IMR-90 (cell line): Measurements from ENCODE around the gene FMN1. TPM values are rescaled to one million over a fixed set of nuclear protein-coding genes. Genes with fewer than 3 reads are reported as not detected.

Experiments used
- ATAC-seq: fragments of 200-7000 bp; cut with Tn5 transposase; 2 replicates; pipeline ENCODE4 v1.9.1; 2020; ENCODE audit warnings: low read depth, mild to moderate bottlenecking, moderate library complexity
- BruUV-seq: library from RNA; stranded (reverse); fragments of 400-500 nt; replicated peaks from 2 replicates; lab custom pipeline; 2021; lab: Mats Ljungman, UMichigan
- CTCF ChIA-PET: fragments of 300-600 bp; formaldehyde crosslinking; extraction: SDS; loops from one replicate; lab custom pipeline; 2021; ENCODE audit warnings: antibody characterized with exemption; lab: Yijun Ruan, JAX
- POLR2A ChIA-PET: fragments of 300-600 bp; sonication (Branson Sonifier 250); formaldehyde crosslinking; loops from one replicate; lab custom pipeline; 2022; ENCODE audit warnings: antibody characterized with exemption; ENCODE audit not compliant: unreplicated experiment; lab: Charles Lee
- DNase-seq: peaks from one replicate; pipeline ENCODE4 v3.0.0; 2013
- H2AFZ ChIP-seq: replicated peaks from 2 replicates; pipeline ENCODE3; 2013; ENCODE audit warnings: low read length, mild to moderate bottlenecking; ENCODE audit not compliant: poor library complexity
- H2AK5ac ChIP-seq: 2 replicates; pipeline ENCODE4 v1.6.1; 2013; ENCODE audit warnings: low read depth, low read length, inconsistent platforms
- H2AK9ac ChIP-seq: replicated peaks from 2 replicates; pipeline ENCODE3; 2013; ENCODE audit warnings: mild to moderate bottlenecking, low read depth, low read length, moderate library complexity; ENCODE audit not compliant: poor library complexity
- H2BK120ac ChIP-seq: 2 replicates; pipeline ENCODE4 v1.6.1; 2013; ENCODE audit warnings: low read depth, low read length, inconsistent platforms
- H2BK15ac ChIP-seq: 3 replicates; pipeline ENCODE4 v1.6.1; 2013; ENCODE audit warnings: low read depth, low read length, inconsistent platforms
- H2BK20ac ChIP-seq: 2 replicates; pipeline ENCODE4 v1.6.1; 2013; ENCODE audit warnings: low read depth, mild to moderate bottlenecking, inconsistent platforms, low read length, moderate library complexity
- H2BK5ac ChIP-seq: 2 replicates; pipeline ENCODE4 v1.6.1; 2013; ENCODE audit warnings: mild to moderate bottlenecking, low read depth, low read length, inconsistent platforms; ENCODE audit not compliant: poor library complexity, severe bottlenecking
- H3K14ac ChIP-seq: replicated peaks from 2 replicates; pipeline ENCODE4 v1.6.1; 2013; ENCODE audit warnings: low read depth, low read length, inconsistent platforms
- H3K18ac ChIP-seq: 2 replicates; pipeline ENCODE4 v1.6.1; 2013; ENCODE audit warnings: low read depth, low read length, control low read depth
- H3K23ac ChIP-seq: 2 replicates; pipeline ENCODE4 v1.6.1; 2013; ENCODE audit warnings: low read depth, low read length, inconsistent platforms
- H3K27ac ChIP-seq: 2 replicates; pipeline ENCODE4 v1.5.1; 2013; ENCODE audit warnings: mild to moderate bottlenecking, control low read depth, low read length; ENCODE audit not compliant: insufficient read depth
- H3K27me3 ChIP-seq: 2 replicates; pipeline ENCODE4 v1.6.1; 2013; ENCODE audit warnings: low read length; ENCODE audit not compliant: control insufficient read depth, insufficient read depth
- H3K36me3 ChIP-seq: 2 replicates; pipeline ENCODE4 v1.6.1; 2013; ENCODE audit warnings: low read length, mixed read lengths; ENCODE audit not compliant: control insufficient read depth, insufficient read depth
- H3K4ac ChIP-seq: 2 replicates; pipeline ENCODE4 v1.6.1; 2013; ENCODE audit warnings: low read depth, low read length, inconsistent platforms
- H3K4me1 ChIP-seq: 2 replicates; pipeline ENCODE4 v1.6.1; 2013; ENCODE audit warnings: low read length, mixed read lengths; ENCODE audit not compliant: control insufficient read depth, insufficient read depth
- H3K4me2 ChIP-seq: 2 replicates; pipeline ENCODE4 v1.6.1; 2013; ENCODE audit warnings: low read depth, mild to moderate bottlenecking, control low read depth, low read length, moderate library complexity
- H3K4me3 ChIP-seq: 2 replicates; pipeline ENCODE4 v1.5.1; 2013; ENCODE audit warnings: low read depth, mild to moderate bottlenecking, control low read depth, low read length, moderate library complexity; ENCODE audit not compliant: insufficient read depth
- H3K56ac ChIP-seq: 2 replicates; pipeline ENCODE4 v1.6.1; 2013; ENCODE audit warnings: low read length, inconsistent platforms; ENCODE audit not compliant: insufficient read depth; ENCODE audit errors: extremely low read depth
- H3K79me1 ChIP-seq, 2 experiments: 2 replicates each; pipeline ENCODE4 v1.6.1; 2013; ENCODE audit warnings: low read length in 2 of 2, inconsistent platforms in 1 of 2, low read depth in 1 of 2
- H3K9ac ChIP-seq: 2 replicates; pipeline ENCODE4 v1.6.1; 2013; ENCODE audit warnings: low read depth, low read length, control low read depth
- H3K9me1 ChIP-seq: 2 replicates; pipeline ENCODE4 v1.6.1; 2013; ENCODE audit warnings: low read length, inconsistent platforms; ENCODE audit not compliant: insufficient read depth
- H3K9me3 ChIP-seq: 2 replicates; pipeline ENCODE4 v1.6.1; 2013; ENCODE audit warnings: low read length; ENCODE audit not compliant: control insufficient read depth, insufficient read depth
- H4K20me1 ChIP-seq: 2 replicates; pipeline ENCODE4 v1.6.1; 2013; ENCODE audit warnings: low read length, inconsistent platforms; ENCODE audit not compliant: insufficient read depth
- H4K5ac ChIP-seq: 2 replicates; pipeline ENCODE4 v1.6.1; 2013; ENCODE audit warnings: mild to moderate bottlenecking, low read depth, low read length, control low read depth
- H4K8ac ChIP-seq, 2 experiments: 2 replicates each; pipeline ENCODE4 v1.6.1; 2013; ENCODE audit warnings: low read depth in 2 of 2, low read length in 2 of 2, control low read depth in 1 of 2, inconsistent platforms in 1 of 2
- H4K91ac ChIP-seq: 2 replicates; pipeline ENCODE4 v1.6.1; 2013; ENCODE audit warnings: low read depth, low read length, inconsistent platforms; ENCODE audit not compliant: insufficient read depth
- RCOR1 ChIP-seq: IDR thresholded peaks from 2 replicates; pipeline ENCODE4 v1.6.1; 2012; ENCODE audit warnings: mild to moderate bottlenecking, low read length, improper control_type of control experiment; ENCODE audit not compliant: insufficient replicate concordance
- WGBS, 2 experiments: methylation state at CpG; one replicate each; pipeline versions ENCODE4 v1.1.5 to v1.1.7; 2013; ENCODE audit warnings: missing lambda C conversion rate in 2 of 2; ENCODE audit not compliant: insufficient read length in 1 of 2; ENCODE audit errors: extremely low coverage in 2 of 2; 5-methylcytosine and 5-hydroxymethylcytosine counted together
- dilution Hi-C: fragments of 300-500 bp; cut with HindIII; formaldehyde crosslinking; loops from one replicate; pipeline ENCODE4 v1.14.3; 2018; ENCODE audit warnings: low sequenced_read_pairs; ENCODE audit not compliant: unreplicated experiment
- in situ Hi-C: fragments of 300-500 bp; cut with MboI; formaldehyde crosslinking; loops from 3 replicates; pipeline ENCODE4 v1.14.3; 2019; ENCODE audit warnings: low sequenced_read_pairs, inconsistent platforms, mixed read lengths
- intact Hi-C: fragments of 100-400 bp; cut with micrococcal nuclease; formaldehyde crosslinking; loops from 2 replicates; pipeline ENCODE4 v1.10.0; 2022
- polyA plus RNA-seq, 3 experiments: library from polyadenylated mRNA; depleted of rRNA; stranded (reverse); fragments of >200 nt; gene quantifications; 2 replicates each; pipeline ENCODE4 v1.2.3, GENCODE V29; 2012; ENCODE audit warnings: low replicate concordance in 1 of 3
- total RNA-seq: library from RNA; depleted of rRNA; stranded (reverse); fragments of >200 nt; gene quantifications from 2 replicates; pipeline ENCODE4 v1.2.3, GENCODE V29; 2012
- TF ChIP-seq, protein P1 (sequence below): fragments of 150-350 bp; IDR thresholded peaks from 2 replicates; pipeline ENCODE4 v1.6.1; 2017; ENCODE audit warnings: mild to moderate bottlenecking, antibody characterized with exemption, low read length, low read depth
- TF ChIP-seq, protein P2 (sequence below): fragments of 150-350 bp; IDR thresholded peaks from 2 replicates; pipeline ENCODE4 v1.6.1; 2016; ENCODE audit warnings: low read depth, mild to moderate bottlenecking, low read length, moderate library complexity, borderline replicate concordance

Gene FMN1
- total and polyA plus RNA-seq, 2 of the 4 experiments (the other 2 are of a cell fraction): 7.3 to 17.6 TPM

- DNase-seq: no peak
- dilution Hi-C loops (no loop called here), intact Hi-C loops (no loop called here), in situ Hi-C loops (no loop called here)
- Histone ChIP-seq H2BK5ac (peak overlapping the region; percentile 99), H2AK9ac (no peak overlapping the region), H3K4ac (peak overlapping the region; percentile 98), H3K14ac (peak overlapping the region; percentile 87), H3K27ac (peak overlapping the region; percentile 38; the same call in 1 of the 2 replicates), H3K9me1 (peaks cover 11% of the 10 kb centered on the region), H3K36me3 (no peaks in the 10 kb centered on the region), H3K9ac (no peak overlapping the region), H3K18ac (peak overlapping the region; percentile 93; the same call in 1 of the 2 replicates), H3K79me1 (peaks cover 14 to 46% of the 10 kb centered on the region in 2 experiments; a peak in 3 of 4 replicates), H3K4me1 (peaks cover 17% of the 10 kb centered on the region), H4K91ac (peak overlapping the region; percentile 77), H4K20me1 (no peaks in the 10 kb centered on the region), H2BK15ac (peak overlapping the region; percentile 94), H3K27me3 (no peaks in the 10 kb centered on the region), H2AFZ (peak overlapping the region; percentile 59), H2BK120ac (peak overlapping the region; percentile 100), H3K4me2 (no peak overlapping the region), H3K56ac (peak overlapping the region; percentile 51; the same call in 1 of the 2 replicates), H2BK20ac (peak overlapping the region; percentile 100), H4K5ac (peak overlapping the region; percentile 73; the same call in 1 of the 2 replicates), H2AK5ac (peak overlapping the region; percentile 88; the same call in 1 of the 2 replicates), H4K8ac (peak overlapping the region; percentile 87 to 88; a peak in 3 of 4 replicates), H3K9me3 (no peaks in the 10 kb centered on the region), H3K23ac (peak overlapping the region; percentile 74; the same call in 1 of the 2 replicates), H3K4me3 (no peak overlapping the region)
- CTCF ChIA-PET: no interaction called here
- no CpG with 5 or more reads among the region's 1 CpG for WGBS, 2 experiments
- no TSS peak for BruUV-seq
- POLR2A ChIA-PET: no interaction called here
- TF ChIP-seq, protein P1, sequence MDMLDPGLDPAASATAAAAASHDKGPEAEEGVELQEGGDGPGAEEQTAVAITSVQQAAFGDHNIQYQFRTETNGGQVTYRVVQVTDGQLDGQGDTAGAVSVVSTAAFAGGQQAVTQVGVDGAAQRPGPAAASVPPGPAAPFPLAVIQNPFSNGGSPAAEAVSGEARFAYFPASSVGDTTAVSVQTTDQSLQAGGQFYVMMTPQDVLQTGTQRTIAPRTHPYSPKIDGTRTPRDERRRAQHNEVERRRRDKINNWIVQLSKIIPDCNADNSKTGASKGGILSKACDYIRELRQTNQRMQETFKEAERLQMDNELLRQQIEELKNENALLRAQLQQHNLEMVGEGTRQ: no peak
- no peak for TF ChIP-seq RCOR1
- TF ChIP-seq, protein P2, sequence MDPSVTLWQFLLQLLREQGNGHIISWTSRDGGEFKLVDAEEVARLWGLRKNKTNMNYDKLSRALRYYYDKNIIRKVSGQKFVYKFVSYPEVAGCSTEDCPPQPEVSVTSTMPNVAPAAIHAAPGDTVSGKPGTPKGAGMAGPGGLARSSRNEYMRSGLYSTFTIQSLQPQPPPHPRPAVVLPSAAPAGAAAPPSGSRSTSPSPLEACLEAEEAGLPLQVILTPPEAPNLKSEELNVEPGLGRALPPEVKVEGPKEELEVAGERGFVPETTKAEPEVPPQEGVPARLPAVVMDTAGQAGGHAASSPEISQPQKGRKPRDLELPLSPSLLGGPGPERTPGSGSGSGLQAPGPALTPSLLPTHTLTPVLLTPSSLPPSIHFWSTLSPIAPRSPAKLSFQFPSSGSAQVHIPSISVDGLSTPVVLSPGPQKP: no peak
- ATAC-seq: no peak
These were observed 94.8 kb downstream of the FMN1 start for GRCh38 chr15:33099739-33100138.
